Astrocyte (in vitro differentiated cells and primary cell): Measurements from ENCODE around the gene KRT6B.

ENCODE experiments used
- CTCF ChIP-seq: IDR thresholded peaks from 2 replicates; pipeline ENCODE4 v1.5.1; 2011; ENCODE audit warnings: low read depth, mild to moderate bottlenecking, inconsistent platforms, low read length, moderate library complexity; ENCODE audit not compliant: insufficient read depth
- EZH2 ChIP-seq: IDR thresholded peaks from 2 replicates; pipeline ENCODE4 v1.6.1; 2012; ENCODE audit warnings: mild to moderate bottlenecking, low read length, inconsistent platforms; ENCODE audit not compliant: insufficient read depth

- no peak for TF ChIP-seq CTCF
- TF ChIP-seq EZH2 = no peak
These were observed 15.0 kb downstream of the KRT6B start for GRCh38 chr12:52436828-52437474.
